SKM-1 treated with dmso at 0.1 percent for 144 hours (cell line): ENCODE data around the gene OR2B6.
"Not testable (repeated sequence)": the region's sequence is repeated elsewhere in the genome, so short reads cannot be mapped to it uniquely, and the experiment has no call there.

Experiments used
- DNase-seq: peaks from one replicate; lab custom pipeline; 2025; ENCODE audit not compliant: unreplicated experiment; lab: John Stamatoyannopoulos, UW

OR2B6 gene

GRCh38 chr6:27956941-27957340 is at the start of gene OR2B6:
TSS of gene OR2B6 (plus strand) at chr6:27957241. CDS start at chr6:27957241, 0 bp downstream.
- no peak for DNase-seq

GRCh38 chr6:27908017-27908416 is 49.0 kb upstream of the OR2B6 start:
- no peak for DNase-seq

- DNase-seq = no peak
Measured at GRCh38 chr6:27911956-27912446, 45.0 kb upstream of the OR2B6 start, which contains the start of gene OR2B2. TSS of gene OR2B2 (minus strand) at chr6:27912396. CDS start at chr6:27912319, 77 bp downstream.

GRCh38 chr6:27922949-27923348 is 34.1 kb upstream of the OR2B6 start:
- no peak for DNase-seq

- DNase-seq = no peak
Measured at GRCh38 chr6:27924179-27924578, 32.9 kb upstream of the OR2B6 start.

GRCh38 chr6:27928041-27928440 is 29.0 kb upstream of the OR2B6 start:
- DNase-seq = not testable (repeated sequence)

- not testable (repeated sequence) for DNase-seq
Measured at GRCh38 chr6:27929930-27930329, 27.1 kb upstream of the OR2B6 start.

GRCh38 chr6:27931209-27931608 is 25.8 kb upstream of the OR2B6 start:
- no peak for DNase-seq

- no peak for DNase-seq
Measured at GRCh38 chr6:27940766-27941165, 16.3 kb upstream of the OR2B6 start.

- DNase-seq = not testable (repeated sequence)
Measured at GRCh38 chr6:27943072-27943471, 14.0 kb upstream of the OR2B6 start.

- DNase-seq = no peak
Measured at GRCh38 chr6:27948237-27948636, 8.8 kb upstream of the OR2B6 start.

- no peak for DNase-seq
Measured at GRCh38 chr6:27951040-27951439, 6.0 kb upstream of the OR2B6 start.

GRCh38 chr6:27957516-27957915 is 475 bp downstream of the OR2B6 start:
- no peak for DNase-seq

GRCh38 chr6:27962506-27962905 is 5.5 kb downstream of the OR2B6 start:
- no peak for DNase-seq

- DNase-seq = no peak
Measured at GRCh38 chr6:27966044-27966443, 9.0 kb downstream of the OR2B6 start.

- no peak for DNase-seq
Measured at GRCh38 chr6:27966816-27967426, 9.9 kb downstream of the OR2B6 start.

GRCh38 chr6:27970444-27970843 is 13.4 kb downstream of the OR2B6 start:
- DNase-seq = no peak

- no peak for DNase-seq
Measured at GRCh38 chr6:27972750-27973149, 15.7 kb downstream of the OR2B6 start.

GRCh38 chr6:27977387-27977786 is 20.3 kb downstream of the OR2B6 start:
- DNase-seq = no peak

GRCh38 chr6:27978705-27979104 is 21.7 kb downstream of the OR2B6 start:
- no peak for DNase-seq

GRCh38 chr6:27980111-27980510 is 23.1 kb downstream of the OR2B6 start:
- no peak for DNase-seq

GRCh38 chr6:27986928-27987725 is 30.1 kb downstream of the OR2B6 start:
- no peak for DNase-seq
